GM21528 (cell line): ENCODE data around the gene TMEM45A.
"Not testable (repeated sequence)": the region's sequence is repeated elsewhere in the genome, so short reads cannot be mapped to it uniquely, and the experiment has no call there.

Experiments
- ATAC-seq: cut with Tn5 transposase; IDR thresholded peaks from one replicate; pipeline ENCODE4 v1.9.1; 2021; ENCODE audit warnings: mild to moderate bottlenecking, moderate library complexity; ENCODE audit not compliant: unreplicated experiment, low FRiP score

The TMEM45A gene

GRCh38 chr3:100482176-100482575 is 10.2 kb upstream of the TMEM45A start:
- no peak for ATAC-seq

GRCh38 chr3:100483529-100483928 is 8.9 kb upstream of the TMEM45A start:
- ATAC-seq = no peak

- ATAC-seq = no peak
Observed at GRCh38 chr3:100486808-100487207, 5.6 kb upstream of the TMEM45A start.

GRCh38 chr3:100489118-100489517 is 3.3 kb upstream of the TMEM45A start:
- ATAC-seq = no peak

GRCh38 chr3:100496711-100497261 is 4.4 kb downstream of the TMEM45A start:
- ATAC-seq = peak; percentile 34

- ATAC-seq = no peak
Observed at GRCh38 chr3:100499651-100500050, 7.2 kb downstream of the TMEM45A start.

- no peak for ATAC-seq
Observed at GRCh38 chr3:100500320-100500880, 8.0 kb downstream of the TMEM45A start.

- no peak for ATAC-seq
Observed at GRCh38 chr3:100503448-100503847, 11.0 kb downstream of the TMEM45A start.

GRCh38 chr3:100506355-100506754 is 13.9 kb downstream of the TMEM45A start:
- no peak for ATAC-seq

GRCh38 chr3:100509818-100510217 is 17.4 kb downstream of the TMEM45A start:
- ATAC-seq = not testable (repeated sequence)

GRCh38 chr3:100516232-100516631 is 23.8 kb downstream of the TMEM45A start:
- no peak for ATAC-seq

GRCh38 chr3:100516838-100517237 is 24.4 kb downstream of the TMEM45A start:
- ATAC-seq = no peak

GRCh38 chr3:100517276-100517675 is 24.9 kb downstream of the TMEM45A start:
- no peak for ATAC-seq

GRCh38 chr3:100518244-100518643 is 25.8 kb downstream of the TMEM45A start:
- ATAC-seq = no peak

- ATAC-seq = no peak
Observed at GRCh38 chr3:100518983-100519382, 26.6 kb downstream of the TMEM45A start.

- ATAC-seq = no peak
Observed at GRCh38 chr3:100521439-100521845, 29.0 kb downstream of the TMEM45A start.

- ATAC-seq = no peak
Observed at GRCh38 chr3:100522125-100522524, 29.7 kb downstream of the TMEM45A start.

GRCh38 chr3:100523050-100523760 is 30.8 kb downstream of the TMEM45A start:
- no peak for ATAC-seq

- no peak for ATAC-seq
Observed at GRCh38 chr3:100525753-100526612, 33.6 kb downstream of the TMEM45A start.

GRCh38 chr3:100526613-100527346 is 34.4 kb downstream of the TMEM45A start:
- no peak for ATAC-seq
